ENCODE results near the gene SGMS1.
A peak's percentile ranks its signal among the peaks of the same experiment; 100 is the strongest.
"Not testable (repeated sequence)": the region's sequence is repeated elsewhere in the genome, so short reads cannot be mapped to it uniquely, and the experiment has no call there.

The SGMS1 gene

DNA sequence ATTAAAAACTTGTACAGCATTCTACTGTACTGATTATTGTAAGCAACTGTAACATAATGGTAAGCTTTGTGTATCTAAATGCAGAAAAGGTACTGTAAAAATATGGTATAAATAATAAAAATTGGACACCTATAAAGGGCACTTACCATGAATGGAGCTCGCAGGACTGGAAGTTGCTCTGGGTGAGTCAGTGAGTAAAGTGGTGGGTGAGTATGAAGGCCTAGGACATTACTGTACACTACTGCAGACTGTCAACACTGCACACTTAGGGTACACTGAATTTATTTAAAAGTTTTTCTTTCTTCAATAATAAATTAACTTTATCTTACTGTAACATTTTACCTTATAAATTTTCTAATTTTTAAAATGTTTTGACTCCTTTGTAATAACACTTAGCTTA lies 253.8 kb downstream of the SGMS1 start:
- DNase-seq (ENCODE audit: low spot score), result no peak

DNA sequence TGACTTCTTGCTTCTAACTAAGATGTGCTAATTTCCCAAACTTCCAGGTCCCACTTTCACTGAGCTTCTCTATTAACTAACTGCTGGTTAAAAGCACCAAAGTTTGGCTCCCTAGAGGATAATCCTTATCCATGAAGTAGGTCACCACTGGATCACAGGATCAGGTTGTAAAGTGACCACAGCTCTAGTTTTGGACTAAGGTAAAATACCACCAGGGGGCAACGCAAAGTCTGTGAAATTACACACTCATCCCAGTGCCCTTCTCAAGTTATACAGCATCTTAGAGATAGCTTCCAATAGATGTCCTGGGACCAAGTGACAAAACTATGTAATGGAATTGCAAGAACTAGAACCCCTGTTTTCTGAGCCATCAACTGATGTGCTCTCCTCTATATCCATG lies 256.0 kb downstream of the SGMS1 start:
- DNase-seq (ENCODE audit: low spot score), result peak; percentile 37

- not testable (repeated sequence) for DNase-seq (ENCODE audit: low spot score)
Measured at GRCh38 chr10:50366421-50366820, 257.3 kb downstream of the SGMS1 start.

GRCh38 chr10:50364730-50365129 lies 259.0 kb downstream of the SGMS1 start:
- DNase-seq (ENCODE audit: low spot score), result not testable (repeated sequence)

DNA sequence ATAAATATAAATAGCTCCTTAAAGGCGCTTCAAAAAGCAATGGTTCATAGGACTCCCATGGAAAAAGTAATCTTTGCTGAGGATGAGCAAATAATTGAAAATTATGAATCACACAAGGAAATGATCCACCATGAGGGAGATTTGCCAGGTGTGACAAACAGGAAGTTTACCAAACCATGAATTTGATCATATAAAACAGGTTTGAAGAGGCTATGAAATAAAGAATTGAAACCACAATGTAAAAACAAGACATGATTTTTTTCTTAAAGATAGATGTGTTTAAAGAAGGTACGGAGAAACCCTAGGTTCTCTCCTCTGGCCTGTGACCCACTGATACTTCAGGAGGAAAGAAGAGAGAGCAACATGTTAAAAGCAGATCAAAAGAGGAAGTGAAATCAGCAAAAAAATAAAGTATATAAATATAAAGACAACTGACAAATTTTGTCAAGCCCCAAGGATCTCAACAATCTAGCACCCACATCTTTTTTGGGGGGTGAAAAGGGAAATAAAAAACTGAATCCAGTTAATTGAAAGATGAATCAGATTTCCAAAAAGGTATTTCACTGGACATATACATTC lies 261.1 kb downstream of the SGMS1 start:
- DNase-seq (ENCODE audit: low spot score), result no peak

DNA sequence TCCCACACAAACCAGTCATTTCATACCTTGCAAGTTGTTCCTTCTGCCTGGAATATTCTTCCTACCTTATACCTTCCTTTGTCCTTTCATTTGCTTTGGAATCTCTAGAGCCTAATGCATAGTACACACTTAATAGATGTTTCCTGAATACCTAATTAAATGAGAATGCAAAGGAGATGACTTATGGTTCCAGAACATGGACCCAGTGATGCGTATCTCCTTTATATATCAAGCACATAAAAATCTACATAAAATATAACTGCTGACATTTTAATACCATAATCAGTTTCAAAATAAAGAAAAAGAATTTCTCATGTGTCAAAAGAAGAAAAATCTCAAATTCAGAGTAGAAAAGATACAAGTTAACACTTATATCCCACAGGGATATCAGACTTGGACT lies 261.8 kb downstream of the SGMS1 start:
- no peak for DNase-seq (ENCODE audit: low spot score)

GRCh38 chr10:50360077-50360850 lies 263.5 kb downstream of the SGMS1 start:
- DNase-seq (ENCODE audit: low spot score), result peak; percentile 61

DNA sequence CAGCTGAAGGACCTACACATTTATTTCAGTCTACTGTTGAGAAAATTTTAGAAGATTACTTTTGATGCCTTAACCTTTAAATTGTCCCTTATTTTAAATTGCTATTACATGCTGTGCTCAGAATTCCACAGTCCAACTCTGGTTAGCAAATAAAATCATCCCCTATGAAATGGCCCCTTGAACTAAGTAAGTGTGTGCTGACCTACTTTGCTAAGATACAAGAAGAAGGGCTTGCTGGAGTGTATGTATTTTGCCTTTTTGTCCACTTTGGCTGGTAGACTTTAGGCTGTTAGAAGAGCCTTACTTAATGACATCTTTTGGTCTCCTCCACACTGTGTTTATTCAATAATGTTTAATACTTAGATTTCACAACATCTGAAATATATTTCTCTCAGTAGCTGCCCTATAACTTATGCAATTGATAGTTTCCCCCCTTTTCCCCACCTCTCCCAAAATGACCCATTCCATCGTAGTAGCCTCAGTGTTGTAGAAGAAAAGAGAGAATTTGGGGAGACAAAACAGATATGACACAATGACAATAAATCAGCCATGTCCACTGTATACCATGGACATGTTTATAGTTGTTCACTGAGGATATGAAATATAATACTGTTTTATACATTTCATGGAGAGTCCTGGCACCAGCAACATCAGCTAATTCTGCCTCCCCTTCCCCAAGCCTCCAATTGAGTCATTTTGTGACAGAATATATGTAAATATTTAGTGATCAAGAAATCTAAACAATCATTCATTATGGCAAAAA lies 264.6 kb downstream of the SGMS1 start:
- DNase-seq (ENCODE audit: low spot score), result no peak

DNA sequence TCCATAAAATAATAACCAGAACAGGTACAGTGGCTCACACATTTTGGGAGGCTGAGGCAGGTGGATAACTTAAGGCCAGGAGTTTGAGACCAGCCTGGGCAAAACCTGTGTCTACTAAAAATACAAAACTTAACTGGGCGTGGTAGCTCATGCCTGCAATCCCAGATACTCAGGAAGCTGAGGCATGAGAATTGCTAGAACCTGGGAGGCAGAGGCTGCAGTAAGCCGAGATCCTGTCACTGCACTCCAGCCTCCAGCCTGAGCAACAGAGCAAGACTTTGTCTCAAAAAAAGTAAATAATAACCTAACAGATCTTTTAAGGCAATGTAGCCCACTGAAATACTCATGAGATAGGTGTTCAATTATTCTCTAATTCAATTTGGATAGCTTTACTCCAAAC lies 265.3 kb downstream of the SGMS1 start:
- DNase-seq (ENCODE audit: low spot score), result no peak

DNA sequence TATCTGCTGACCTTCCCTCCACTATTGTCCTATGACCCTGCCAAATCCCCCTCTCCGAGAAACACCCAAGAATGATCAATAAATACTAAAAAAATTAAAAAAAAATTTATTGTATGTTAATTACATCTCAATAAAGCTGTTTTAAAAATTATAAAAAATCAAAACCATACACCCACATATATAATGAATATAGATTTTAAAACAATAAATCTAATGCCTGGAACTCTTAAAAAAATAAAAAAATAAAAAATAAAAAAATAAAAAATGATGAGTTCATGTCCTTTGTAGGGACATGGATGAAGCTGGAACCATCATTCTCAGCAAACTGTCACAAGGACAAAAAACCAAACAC lies 267.3 kb downstream of the SGMS1 start:
- not testable (repeated sequence) for DNase-seq (ENCODE audit: low spot score)

DNA sequence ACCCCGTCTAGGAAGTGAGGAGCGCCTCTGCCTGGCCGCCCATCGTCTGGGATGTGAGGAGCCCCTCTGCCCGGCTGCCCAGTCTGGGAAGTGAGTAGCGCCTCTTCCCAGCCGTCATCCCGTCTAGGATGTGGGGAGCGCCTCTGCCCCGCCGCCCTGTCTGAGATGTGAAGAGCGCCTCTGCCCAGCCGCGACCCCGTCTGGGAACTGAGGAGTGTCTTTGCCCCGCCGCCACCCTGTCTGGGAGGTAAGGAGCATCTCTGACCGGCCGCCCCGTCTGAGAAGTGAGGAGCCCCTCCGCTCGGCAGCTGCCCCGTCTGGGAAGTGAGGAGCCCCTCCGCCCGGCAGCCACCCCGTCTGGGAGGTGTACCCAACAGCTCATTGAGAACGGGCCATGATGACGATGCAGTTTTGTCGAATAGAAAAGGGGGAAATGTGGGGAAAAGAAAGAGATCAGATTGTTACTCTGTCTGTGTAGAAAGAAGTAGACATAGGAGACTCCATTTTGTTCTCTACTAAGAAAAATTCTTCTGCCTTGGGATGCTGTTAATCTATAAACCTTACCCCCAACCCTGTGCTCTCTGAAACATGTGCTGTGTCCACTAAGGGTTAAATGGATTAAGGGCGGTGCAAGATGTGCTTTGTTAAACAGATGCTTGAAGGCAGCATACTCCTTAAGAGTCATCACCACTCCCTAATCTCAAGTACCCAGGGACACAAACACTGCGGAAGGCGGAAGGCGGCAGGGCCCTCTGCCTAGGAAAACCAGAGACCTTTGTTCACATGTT lies 267.9 kb downstream of the SGMS1 start:
- not testable (repeated sequence) for DNase-seq (ENCODE audit: low spot score)

DNA sequence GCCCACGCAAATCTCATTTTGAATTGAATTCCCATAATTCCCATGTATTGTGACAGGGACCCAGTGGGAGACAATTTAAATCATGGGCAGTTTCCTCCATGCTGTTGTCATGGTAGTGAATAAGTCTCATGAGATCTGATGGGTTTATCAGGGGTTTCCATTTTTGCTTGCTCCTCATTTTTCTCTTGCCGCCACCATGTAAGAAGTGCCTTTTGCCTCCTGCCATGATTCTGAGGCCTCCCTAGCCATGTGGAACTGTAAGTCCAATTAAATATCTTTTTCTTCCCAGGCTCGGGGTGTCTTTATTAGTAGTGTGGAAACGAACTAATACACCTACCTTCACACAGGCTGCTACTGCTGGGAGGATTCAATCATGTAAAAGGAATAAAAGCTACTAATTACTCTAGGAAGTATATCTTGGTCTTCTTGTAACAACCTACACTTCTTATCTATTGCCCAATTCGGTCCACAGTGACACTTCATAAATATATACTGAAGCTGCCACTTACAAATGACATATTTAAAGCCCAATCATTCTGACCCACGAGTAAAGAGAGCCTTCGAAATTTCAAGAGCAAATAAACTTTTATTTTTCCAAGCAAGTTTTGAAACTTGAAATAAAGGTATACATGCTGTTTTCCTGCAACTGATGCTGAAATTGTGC lies 272.1 kb downstream of the SGMS1 start:
- DNase-seq (ENCODE audit: low spot score), result no peak

- DNase-seq (ENCODE audit: low spot score), result no peak
Measured at GRCh38 chr10:50350366-50350765, 273.4 kb downstream of the SGMS1 start.

DNA sequence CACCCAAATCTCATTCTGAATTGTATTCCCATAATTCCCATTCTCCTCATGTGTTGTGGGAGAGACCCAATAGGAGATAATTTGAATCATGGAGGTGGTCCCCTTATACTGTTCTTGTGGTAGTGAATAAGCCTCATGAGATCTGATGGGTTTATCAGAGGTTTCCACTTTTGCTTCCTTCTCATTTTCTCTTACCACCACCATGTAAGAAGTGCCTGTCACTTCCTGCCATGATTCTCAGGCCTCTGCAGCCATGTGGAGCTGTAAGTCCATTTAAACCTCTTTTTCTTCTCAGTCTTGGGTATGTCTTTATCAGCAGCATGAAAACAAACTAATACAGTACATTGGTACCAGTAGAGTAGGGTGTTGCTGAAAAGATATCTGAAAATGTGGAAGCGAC lies 274.2 kb downstream of the SGMS1 start:
- no peak for DNase-seq (ENCODE audit: low spot score)

DNA sequence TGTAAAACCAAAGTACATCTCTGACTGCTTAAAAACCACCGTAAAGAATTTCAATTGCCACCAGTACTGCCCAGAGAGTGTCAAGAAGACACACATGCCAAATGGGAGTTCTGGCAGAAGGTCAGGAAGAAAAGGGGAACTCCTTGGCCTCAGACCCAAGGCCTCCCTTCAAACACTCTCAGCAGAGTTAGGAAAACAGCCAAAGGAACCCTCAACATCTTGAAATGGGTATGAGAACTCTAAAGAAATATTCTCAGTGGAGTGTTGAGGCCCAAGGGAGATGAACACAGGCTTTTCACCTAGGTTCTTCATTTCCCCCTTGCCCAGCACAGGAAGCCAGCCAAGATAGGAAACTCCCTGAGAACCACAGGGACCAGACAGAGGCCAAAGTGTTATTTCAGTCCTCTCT lies 276.4 kb downstream of the SGMS1 start:
- DNase-seq (ENCODE audit: low spot score), result peak; percentile 7

DNA sequence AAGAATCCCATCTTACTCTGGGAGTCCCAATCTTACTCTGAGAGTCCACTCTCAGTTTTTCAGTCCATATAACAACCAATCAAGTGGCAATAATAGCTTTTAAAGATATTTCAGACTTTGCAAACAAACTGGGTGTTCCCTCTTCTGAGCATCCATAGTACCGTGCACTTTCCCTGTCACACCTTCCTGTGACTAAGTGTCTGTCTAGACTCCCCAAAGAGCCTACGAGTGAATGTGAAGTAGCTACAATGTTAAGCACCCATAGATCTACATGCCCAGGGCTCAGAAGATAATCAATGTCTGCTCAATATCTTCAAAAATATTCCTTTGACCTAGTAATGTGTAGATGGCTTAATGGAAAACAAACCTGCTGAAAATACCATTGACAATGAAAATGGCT lies 276.8 kb downstream of the SGMS1 start:
- DNase-seq (ENCODE audit: low spot score), result no peak

- no peak for DNase-seq (ENCODE audit: low spot score)
Measured at GRCh38 chr10:50345545-50345944, 278.2 kb downstream of the SGMS1 start.

DNA sequence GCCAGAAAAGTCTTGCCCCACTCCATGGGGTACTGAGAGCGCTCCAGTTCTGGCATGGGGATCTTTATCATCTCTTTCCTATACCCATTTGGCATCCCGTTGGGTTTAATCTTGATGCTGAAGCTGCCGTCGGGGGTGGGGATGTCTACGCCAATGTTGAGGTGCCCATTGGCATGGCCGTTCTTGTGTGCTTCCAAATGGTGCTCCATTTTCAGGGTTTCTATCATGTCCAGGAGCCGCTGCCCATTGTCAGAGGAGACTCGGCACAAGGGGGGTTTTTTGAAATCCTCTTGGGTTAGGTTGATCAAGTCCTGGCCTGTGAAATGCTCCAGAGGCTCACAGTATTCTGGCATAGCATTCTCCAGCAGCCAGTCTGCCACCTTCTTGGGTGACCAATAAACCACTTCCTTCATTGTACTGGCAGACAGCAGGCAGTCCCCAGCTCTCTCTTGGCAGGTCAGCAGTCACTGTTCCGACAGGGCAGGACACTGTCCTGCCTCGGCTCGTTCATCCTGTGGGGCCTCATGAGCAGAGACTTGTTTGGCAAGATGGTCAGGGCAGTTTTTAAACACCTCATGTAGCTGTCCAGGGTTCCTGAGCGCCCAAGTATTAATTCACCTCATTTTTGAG lies 279.9 kb downstream of the SGMS1 start:
- no peak for DNase-seq (ENCODE audit: low spot score)

DNA sequence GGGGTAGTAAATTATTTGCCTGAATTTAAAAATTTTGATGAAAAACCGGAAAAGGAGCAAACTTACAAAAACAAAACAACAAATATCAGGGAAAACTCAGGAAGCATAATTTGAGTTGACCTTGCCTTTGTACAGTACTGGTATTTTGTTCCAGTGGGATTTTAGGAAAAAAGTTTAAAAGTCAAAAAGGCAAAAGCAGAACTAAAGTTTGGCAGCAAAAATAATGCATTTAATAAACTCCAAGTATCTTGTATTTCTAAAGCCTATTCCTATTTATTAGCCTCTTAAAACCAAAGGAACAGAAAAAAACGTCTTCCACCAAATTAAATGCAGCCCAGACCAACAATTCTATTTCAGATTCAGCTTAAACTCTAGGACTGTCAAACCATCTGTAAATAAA lies 281.8 kb downstream of the SGMS1 start:
- DNase-seq (ENCODE audit: low spot score), result no peak

- DNase-seq (ENCODE audit: low spot score), result no peak
Measured at GRCh38 chr10:50336140-50336539, 287.6 kb downstream of the SGMS1 start.

- no peak for DNase-seq (ENCODE audit: low spot score)
Measured at GRCh38 chr10:50335397-50335796, 288.4 kb downstream of the SGMS1 start.

Data from AG08395 (cell line).